A673 (cell line): Measurements from ENCODE around the gene CTSO. TPM values are rescaled to one million over a fixed set of nuclear protein-coding genes. Genes with fewer than 3 reads are reported as not detected.

Experiments
- BruUV-seq: library from RNA; stranded (reverse); fragments of 400-500 nt; replicated peaks from 2 replicates; lab custom pipeline; 2021; lab: Mats Ljungman, UMichigan
- CTCF ChIA-PET: fragments of 300-600 bp; sonication (Branson Sonifier 250); formaldehyde crosslinking; loops from one replicate; lab custom pipeline; 2022; ENCODE audit warnings: antibody characterized with exemption; lab: Charles Lee
- POLR2A ChIA-PET: fragments of 300-600 bp; sonication (Branson Sonifier 250); formaldehyde crosslinking; loops from one replicate; lab custom pipeline; 2022; ENCODE audit warnings: antibody characterized with exemption; ENCODE audit not compliant: low non-redundant PET; lab: Charles Lee
- DNase-seq: peaks from one replicate; pipeline ENCODE4 v3.0.0-alpha.2; 2015; ENCODE audit warnings: low spot score
- H3K27ac ChIP-seq: fragments of 200-600 bp; sonication (generic); 2 replicates; pipeline ENCODE4 v1.5.1; 2016; ENCODE audit warnings: mixed run types, low read depth, mild to moderate bottlenecking, mixed read lengths, antibody characterized with exemption, low read length; ENCODE audit not compliant: poor library complexity, severe bottlenecking
- H3K27me3 ChIP-seq: fragments of 200-600 bp; sonication (generic); replicated peaks from 2 replicates; pipeline ENCODE4 v1.6.1; 2017; ENCODE audit warnings: mixed run types, low read depth, mild to moderate bottlenecking, mixed read lengths, antibody characterized with exemption, low read length; ENCODE audit not compliant: insufficient read depth, poor library complexity
- H3K36me3 ChIP-seq: fragments of 200-600 bp; sonication (generic); 2 replicates; pipeline ENCODE4 v1.6.1; 2016; ENCODE audit warnings: mixed run types, mild to moderate bottlenecking, mixed read lengths, antibody characterized with exemption, low read length; ENCODE audit not compliant: insufficient read depth, poor library complexity, severe bottlenecking
- H3K4me1 ChIP-seq: fragments of 200-600 bp; sonication (generic); 2 replicates; pipeline ENCODE4 v1.6.1; 2017; ENCODE audit warnings: mixed run types, mild to moderate bottlenecking, mixed read lengths, antibody characterized with exemption, low read length; ENCODE audit not compliant: insufficient read depth, poor library complexity, severe bottlenecking
- H3K4me3 ChIP-seq: fragments of 200-600 bp; sonication (generic); 2 replicates; pipeline ENCODE4 v1.5.1; 2016; ENCODE audit warnings: low read depth, mixed run types, mild to moderate bottlenecking, mixed read lengths, low read length; ENCODE audit not compliant: poor library complexity, severe bottlenecking
- H3K9me3 ChIP-seq: fragments of 200-600 bp; sonication (generic); 2 replicates; pipeline ENCODE4 v1.6.1; 2016; ENCODE audit warnings: mixed run types, low read depth, mild to moderate bottlenecking, mixed read lengths, antibody characterized with exemption, low read length; ENCODE audit not compliant: poor library complexity, severe bottlenecking
- EZH2 ChIP-seq: fragments of 200-600 bp; sonication (generic); IDR thresholded peaks from 2 replicates; pipeline ENCODE4 v1.6.1; 2017; ENCODE audit warnings: borderline replicate concordance, low read depth, mild to moderate bottlenecking, mixed read lengths, antibody characterized with exemption, low read length; ENCODE audit not compliant: poor library complexity, severe bottlenecking
- intact Hi-C: fragments of 100-400 bp; cut with micrococcal nuclease; formaldehyde crosslinking; loops from one replicate; pipeline ENCODE4 v1.10.0; 2022; ENCODE audit not compliant: unreplicated experiment
- total RNA-seq: library from RNA; stranded (reverse); gene quantifications from 2 replicates; pipeline ENCODE4 v1.2.3, GENCODE V29; 2021
- TF ChIP-seq, protein P1 (sequence below): fragments of 300-800, 200-600 bp; sonication (generic); conservative IDR thresholded peaks from 2 replicates; pipeline ENCODE4 v1.5.1; 2017; ENCODE audit warnings: low read depth, mild to moderate bottlenecking, antibody characterized with exemption, low read length, moderate library complexity, mixed read lengths

CTSO gene
- total RNA-seq, 1 experiment from 2014 or later = 1.4 TPM

DNA sequence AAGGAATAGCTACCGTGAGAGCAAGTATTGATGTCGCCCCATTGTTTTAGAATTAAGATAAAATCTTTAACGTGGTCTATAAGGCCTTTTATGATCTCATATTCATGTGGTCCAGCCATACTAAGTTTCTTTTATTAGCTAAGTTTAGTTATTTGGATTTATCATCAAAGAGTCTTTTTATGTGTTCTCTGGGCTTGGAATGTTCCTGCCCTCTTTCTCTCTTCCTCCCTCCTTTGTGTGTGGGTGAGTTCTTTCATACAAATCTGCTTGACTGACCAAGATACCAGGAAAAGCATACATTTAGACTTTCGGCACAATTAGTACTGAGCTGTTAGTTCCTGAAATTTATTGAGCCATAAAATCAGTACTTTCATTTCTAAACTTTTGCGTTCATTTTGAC is 38.9 kb downstream of the CTSO start:
- ChIA-PET CTCF (no interaction called here), POLR2A (no interaction called here)
- no peak for DNase-seq
- Histone ChIP-seq H3K9me3 (no peaks in the 10 kb centered on the region), H3K4me3 (no peak overlapping the region), H3K36me3 (no peaks in the 10 kb centered on the region), H3K4me1 (no peaks in the 10 kb centered on the region), H3K27ac (no peak overlapping the region), H3K27me3 (no peaks in the 10 kb centered on the region)
- intact Hi-C loops = no loop called here
- TF ChIP-seq EZH2 = no peak
- TF ChIP-seq, protein P1, sequence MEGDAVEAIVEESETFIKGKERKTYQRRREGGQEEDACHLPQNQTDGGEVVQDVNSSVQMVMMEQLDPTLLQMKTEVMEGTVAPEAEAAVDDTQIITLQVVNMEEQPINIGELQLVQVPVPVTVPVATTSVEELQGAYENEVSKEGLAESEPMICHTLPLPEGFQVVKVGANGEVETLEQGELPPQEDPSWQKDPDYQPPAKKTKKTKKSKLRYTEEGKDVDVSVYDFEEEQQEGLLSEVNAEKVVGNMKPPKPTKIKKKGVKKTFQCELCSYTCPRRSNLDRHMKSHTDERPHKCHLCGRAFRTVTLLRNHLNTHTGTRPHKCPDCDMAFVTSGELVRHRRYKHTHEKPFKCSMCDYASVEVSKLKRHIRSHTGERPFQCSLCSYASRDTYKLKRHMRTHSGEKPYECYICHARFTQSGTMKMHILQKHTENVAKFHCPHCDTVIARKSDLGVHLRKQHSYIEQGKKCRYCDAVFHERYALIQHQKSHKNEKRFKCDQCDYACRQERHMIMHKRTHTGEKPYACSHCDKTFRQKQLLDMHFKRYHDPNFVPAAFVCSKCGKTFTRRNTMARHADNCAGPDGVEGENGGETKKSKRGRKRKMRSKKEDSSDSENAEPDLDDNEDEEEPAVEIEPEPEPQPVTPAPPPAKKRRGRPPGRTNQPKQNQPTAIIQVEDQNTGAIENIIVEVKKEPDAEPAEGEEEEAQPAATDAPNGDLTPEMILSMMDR = no peak
- no TSS peak for BruUV-seq

- H3K27me3 ChIP-seq = no peaks in the 10 kb centered on the region
- DNase-seq = no peak
- H3K4me3 ChIP-seq = no peak overlapping the region
- TF ChIP-seq EZH2 = no peak
- TF ChIP-seq, protein P1 = no peak
- no TSS peak for BruUV-seq
- ChIA-PET CTCF (no interaction called here), POLR2A (no interaction called here)
- H3K36me3 ChIP-seq = no peaks in the 10 kb centered on the region
- H3K4me1 ChIP-seq = peaks cover 5% of the 10 kb centered on the region
- no peak overlapping the region for H3K27ac ChIP-seq
- intact Hi-C loops = no loop called here
- no peaks in the 10 kb centered on the region for H3K9me3 ChIP-seq
Observed at GRCh38 chr4:155911905-155912304, 41.8 kb downstream of the CTSO start.

DNA sequence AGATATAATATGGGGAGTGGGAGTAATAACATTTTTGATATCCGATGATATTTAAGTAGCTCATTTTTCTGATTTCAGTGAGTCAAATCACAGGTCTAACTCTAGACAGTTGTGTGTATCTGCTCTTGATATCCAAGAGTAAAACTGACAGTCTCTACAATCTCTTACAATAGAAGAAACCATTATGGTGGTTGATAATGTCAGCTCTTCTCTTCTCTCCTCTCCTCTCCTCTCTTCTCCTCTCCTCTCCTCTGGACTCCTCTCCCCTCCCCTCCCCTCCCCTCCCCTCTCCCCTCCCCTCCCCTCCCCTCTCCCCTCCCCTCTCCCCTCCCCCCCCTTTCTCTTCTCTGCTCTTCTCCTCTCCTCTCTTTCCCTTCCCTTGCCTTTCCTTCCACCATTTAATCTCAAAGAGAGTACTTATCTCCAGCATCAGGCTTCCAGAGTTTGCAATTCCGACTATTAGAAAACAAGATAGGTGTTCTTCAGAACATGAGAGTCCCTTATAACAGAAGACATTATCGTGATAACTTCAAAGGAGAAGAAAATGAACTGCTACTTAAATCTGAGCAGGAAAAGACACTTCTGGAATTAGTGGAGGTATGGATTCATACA is 43.9 kb downstream of the CTSO start:
- no TSS peak for BruUV-seq
- H3K27me3 ChIP-seq = no peaks in the 10 kb centered on the region
- ChIA-PET CTCF (no interaction called here), POLR2A (no interaction called here)
- no peak overlapping the region for H3K4me3 ChIP-seq
- no peaks in the 10 kb centered on the region for H3K36me3 ChIP-seq
- no peak for DNase-seq
- TF ChIP-seq EZH2 = no peak
- TF ChIP-seq, protein P1 = no peak
- peaks cover 10% of the 10 kb centered on the region for H3K4me1 ChIP-seq
- intact Hi-C loops = no loop called here
- no peaks in the 10 kb centered on the region for H3K9me3 ChIP-seq
- no peak overlapping the region for H3K27ac ChIP-seq
